Measurements from ENCODE around the gene VWF. TPM values are rescaled to one million over a fixed set of nuclear protein-coding genes. Genes with fewer than 3 reads are reported as not detected.

The VWF gene
- total and polyA plus RNA-seq, 2 of the 4 experiments (the other 2 are of a cell fraction): under 0.01 to 0.09 TPM

DNA sequence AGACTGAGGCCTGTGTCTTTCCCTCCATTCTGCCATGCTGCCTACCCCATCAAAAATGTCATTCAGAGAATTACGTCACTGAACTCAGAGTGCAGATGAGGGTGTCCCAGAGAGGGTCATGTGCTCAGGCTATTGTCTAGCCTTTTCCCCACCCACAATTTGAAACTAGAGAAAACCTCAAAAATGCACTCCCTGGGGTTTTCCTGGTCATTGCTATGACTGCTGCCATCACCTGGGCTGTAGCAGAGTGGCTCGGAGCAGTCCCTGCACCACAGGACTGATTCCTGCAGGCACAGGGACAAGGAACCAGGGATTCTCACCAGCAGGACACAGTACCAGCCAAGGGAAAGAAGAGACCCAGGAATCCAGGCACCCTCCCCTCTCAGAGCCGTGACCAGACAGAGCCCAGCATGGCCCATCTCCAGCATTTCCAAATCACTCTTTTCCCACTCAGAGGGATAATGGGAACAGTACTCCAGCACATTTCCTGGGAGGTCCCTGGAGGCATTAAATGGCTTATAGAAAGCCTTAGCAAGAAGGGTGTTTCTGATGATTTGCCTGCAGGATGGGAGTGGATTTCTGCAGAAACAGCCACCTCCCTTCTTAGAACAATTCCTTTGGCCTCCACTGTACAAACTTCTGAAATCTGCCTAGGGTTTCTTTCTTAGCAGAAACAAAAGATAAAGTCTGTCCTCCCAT, 45.9 kb downstream of the VWF start:
- Histone ChIP-seq H3K14ac (replicated peaks; ENCODE audit: low read depth, low read length) (no peak overlapping the region), H3K27ac (ENCODE audit: insufficient read depth, low read length) (no peak overlapping the region)
- no CpG with 5 or more reads among the region's 3 CpGs for whole genome bisulfite sequencing, 2 experiments (ENCODE audit: extremely low coverage in 2 of 2, insufficient read length in 1 of 2)

More for the DNA sequence above, 45.9 kb downstream of the VWF start:
- H3K4ac ChIP-seq (ENCODE audit: low read depth, low read length): 0 out of 2 replicates have a peak overlapping the region, but pooled peaks have one; percentile 22
- H2BK5ac ChIP-seq (ENCODE audit: low read depth, low read length, poor library complexity, severe bottlenecking): no peak overlapping the region
- H3K9me3 ChIP-seq (ENCODE audit: control insufficient read depth, insufficient read depth, low read length): no peaks in the 10 kb centered on the region
- no peak overlapping the region for H3K18ac ChIP-seq (ENCODE audit: low read depth, low read length)
- H3K9ac ChIP-seq (ENCODE audit: low read depth, low read length): no peak overlapping the region
- H4K91ac ChIP-seq (ENCODE audit: insufficient read depth, low read depth, low read length): no peak overlapping the region; the same call in 1 of the 2 replicates
- H2AK5ac ChIP-seq (ENCODE audit: low read depth, low read length): peak overlapping the region; percentile 43
- H2AFZ ChIP-seq (replicated peaks; ENCODE audit: low read length, poor library complexity): peak overlapping the region; percentile 13
- no peak overlapping the region for H4K5ac ChIP-seq (ENCODE audit: low read depth, low read length)
- H2AK9ac ChIP-seq (replicated peaks; ENCODE audit: low read depth, low read length, poor library complexity): peak overlapping the region; percentile 5
- H3K27me3 ChIP-seq (ENCODE audit: control insufficient read depth, insufficient read depth, low read length): no peaks in the 10 kb centered on the region
- no peak overlapping the region for H3K4me3 ChIP-seq (ENCODE audit: insufficient read depth, low read depth, low read length)
- in situ Hi-C loops (cut with MboI; ENCODE audit: low sequenced_read_pairs): no loop called here
- no peak for ATAC-seq (ENCODE audit: low read depth)
- no peak overlapping the region for H2BK20ac ChIP-seq (ENCODE audit: low read depth, low read length)
- H2BK15ac ChIP-seq (ENCODE audit: low read depth, low read length): no peak overlapping the region
- no peak overlapping the region for H3K23ac ChIP-seq (ENCODE audit: low read depth, low read length)
- H4K8ac ChIP-seq (ENCODE audit: low read depth in 2 of 2, low read length in 2 of 2): no peak overlapping the region
- H4K20me1 ChIP-seq (ENCODE audit: insufficient read depth, low read length): no peaks in the 10 kb centered on the region
- H3K9me1 ChIP-seq (ENCODE audit: insufficient read depth, low read length): peaks cover 11% of the 10 kb centered on the region; the same call in 1 of the 2 replicates
- no peak overlapping the region for H2BK120ac ChIP-seq (ENCODE audit: low read depth, low read length)
- H3K36me3 ChIP-seq (ENCODE audit: control insufficient read depth, insufficient read depth, low read length): no peaks in the 10 kb centered on the region
- H3K56ac ChIP-seq (ENCODE audit: extremely low read depth, insufficient read depth, low read length): no peak overlapping the region
- peaks cover 10% of the 10 kb centered on the region; the same call in 1 of the 2 replicates for H3K4me1 ChIP-seq (ENCODE audit: control insufficient read depth, insufficient read depth, low read length)
- no peak overlapping the region for H3K4me2 ChIP-seq (ENCODE audit: low read depth, low read length)
- dilution Hi-C loops (cut with HindIII; ENCODE audit: low sequenced_read_pairs, unreplicated experiment): no loop called here
- no TSS peak for BruUV-seq (replicated peaks)
- intact Hi-C loops (cut with micrococcal nuclease): no loop called here
- H3K79me1 ChIP-seq (ENCODE audit: low read depth in 1 of 2, low read length in 2 of 2): no peaks in the 10 kb centered on the region
- POLR2A ChIA-PET (ENCODE audit: unreplicated experiment): no interaction called here
- DNase-seq: no peak
- TF ChIP-seq FOS (IDR thresholded peaks at IDR 0.05; ENCODE audit: low read depth, low read length) (no peak), CHD1 (IDR thresholded peaks at IDR 0.05; ENCODE audit: low read depth, low read length) (no peak), RAD21 (IDR thresholded peaks at IDR 0.05; ENCODE audit: low read length) (no peak), MAFK (IDR thresholded peaks at IDR 0.05; ENCODE audit: low read depth, low read length) (no peak), RFX5 (IDR thresholded peaks at IDR 0.05; ENCODE audit: low read depth, low read length) (no peak), CEBPB (IDR thresholded peaks at IDR 0.05; ENCODE audit: low read depth, low read length) (no peak), RCOR1 (IDR thresholded peaks at IDR 0.05; ENCODE audit: insufficient replicate concordance, low read length) (no peak), MXI1 (IDR thresholded peaks at IDR 0.05; ENCODE audit: borderline replicate concordance, low read depth, low read length) (no peak), POLR2A (IDR thresholded peaks at IDR 0.05; ENCODE audit: low read depth, low read length) (no peak), SMC3 (IDR thresholded peaks at IDR 0.05; ENCODE audit: low read depth, low read length) (no peak), MAZ (IDR thresholded peaks at IDR 0.05; ENCODE audit: borderline replicate concordance, low read depth, low read length) (no peak), NFE2L2 (IDR thresholded peaks at IDR 0.05; ENCODE audit: low read depth, low read length) (no peak), BHLHE40 (IDR thresholded peaks at IDR 0.05; ENCODE audit: low read depth, low read length) (no peak)
- TF ChIP-seq, protein P1, sequence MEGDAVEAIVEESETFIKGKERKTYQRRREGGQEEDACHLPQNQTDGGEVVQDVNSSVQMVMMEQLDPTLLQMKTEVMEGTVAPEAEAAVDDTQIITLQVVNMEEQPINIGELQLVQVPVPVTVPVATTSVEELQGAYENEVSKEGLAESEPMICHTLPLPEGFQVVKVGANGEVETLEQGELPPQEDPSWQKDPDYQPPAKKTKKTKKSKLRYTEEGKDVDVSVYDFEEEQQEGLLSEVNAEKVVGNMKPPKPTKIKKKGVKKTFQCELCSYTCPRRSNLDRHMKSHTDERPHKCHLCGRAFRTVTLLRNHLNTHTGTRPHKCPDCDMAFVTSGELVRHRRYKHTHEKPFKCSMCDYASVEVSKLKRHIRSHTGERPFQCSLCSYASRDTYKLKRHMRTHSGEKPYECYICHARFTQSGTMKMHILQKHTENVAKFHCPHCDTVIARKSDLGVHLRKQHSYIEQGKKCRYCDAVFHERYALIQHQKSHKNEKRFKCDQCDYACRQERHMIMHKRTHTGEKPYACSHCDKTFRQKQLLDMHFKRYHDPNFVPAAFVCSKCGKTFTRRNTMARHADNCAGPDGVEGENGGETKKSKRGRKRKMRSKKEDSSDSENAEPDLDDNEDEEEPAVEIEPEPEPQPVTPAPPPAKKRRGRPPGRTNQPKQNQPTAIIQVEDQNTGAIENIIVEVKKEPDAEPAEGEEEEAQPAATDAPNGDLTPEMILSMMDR (conservative IDR thresholded peaks at IDR 0.05; ENCODE audit: low read depth, low read length): no peak
- TF ChIP-seq, protein P2, sequence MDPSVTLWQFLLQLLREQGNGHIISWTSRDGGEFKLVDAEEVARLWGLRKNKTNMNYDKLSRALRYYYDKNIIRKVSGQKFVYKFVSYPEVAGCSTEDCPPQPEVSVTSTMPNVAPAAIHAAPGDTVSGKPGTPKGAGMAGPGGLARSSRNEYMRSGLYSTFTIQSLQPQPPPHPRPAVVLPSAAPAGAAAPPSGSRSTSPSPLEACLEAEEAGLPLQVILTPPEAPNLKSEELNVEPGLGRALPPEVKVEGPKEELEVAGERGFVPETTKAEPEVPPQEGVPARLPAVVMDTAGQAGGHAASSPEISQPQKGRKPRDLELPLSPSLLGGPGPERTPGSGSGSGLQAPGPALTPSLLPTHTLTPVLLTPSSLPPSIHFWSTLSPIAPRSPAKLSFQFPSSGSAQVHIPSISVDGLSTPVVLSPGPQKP (IDR thresholded peaks at IDR 0.05; ENCODE audit: borderline replicate concordance, low read depth, low read length): no peak
- TF ChIP-seq, protein P3, sequence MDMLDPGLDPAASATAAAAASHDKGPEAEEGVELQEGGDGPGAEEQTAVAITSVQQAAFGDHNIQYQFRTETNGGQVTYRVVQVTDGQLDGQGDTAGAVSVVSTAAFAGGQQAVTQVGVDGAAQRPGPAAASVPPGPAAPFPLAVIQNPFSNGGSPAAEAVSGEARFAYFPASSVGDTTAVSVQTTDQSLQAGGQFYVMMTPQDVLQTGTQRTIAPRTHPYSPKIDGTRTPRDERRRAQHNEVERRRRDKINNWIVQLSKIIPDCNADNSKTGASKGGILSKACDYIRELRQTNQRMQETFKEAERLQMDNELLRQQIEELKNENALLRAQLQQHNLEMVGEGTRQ (IDR thresholded peaks at IDR 0.05; ENCODE audit: low read depth, low read length): no peak
- CTCF ChIA-PET: no interaction called here

Measured in IMR-90 (cell line).